Cortex of kidney (tissue), 1 donor: ENCODE results near the gene MYO7B.

Experiments
- DNase-seq: peaks from one replicate; lab custom pipeline; 2025; lab: John Stamatoyannopoulos, UW

Gene MYO7B

GRCh38 chr2:127681288-127681804 is 145.9 kb downstream of the MYO7B start:
- no peak for DNase-seq

- no peak for DNase-seq
These were observed 146.7 kb downstream of the MYO7B start for GRCh38 chr2:127681976-127682857.

GRCh38 chr2:127683056-127683455 is 147.6 kb downstream of the MYO7B start:
- no peak for DNase-seq

- no peak for DNase-seq
These were observed 148.3 kb downstream of the MYO7B start for GRCh38 chr2:127683757-127684156.

- DNase-seq = no peak
These were observed 150.1 kb downstream of the MYO7B start for GRCh38 chr2:127685410-127686080.
